H9 (cell line): Measurements from ENCODE around the gene ASB8. TPM values are rescaled to one million over a fixed set of nuclear protein-coding genes. Genes with fewer than 3 reads are reported as not detected.

Experiments
- DNase-seq: peaks from one replicate; pipeline ENCODE4 v3.0.0-alpha.2; 2017
- H2AFZ ChIP-seq: one replicate; pipeline ENCODE4 v1.6.1; 2013; ENCODE audit warnings: mild to moderate bottlenecking, low read length, control low read depth, moderate library complexity
- H2AK5ac ChIP-seq: 2 replicates; pipeline ENCODE4 v1.6.1; 2013; ENCODE audit warnings: low read length, control low read depth, mixed read lengths; ENCODE audit not compliant: insufficient read length
- H2BK120ac ChIP-seq: one replicate; pipeline ENCODE4 v1.6.1; 2013; ENCODE audit warnings: low read depth, mild to moderate bottlenecking, low read length, control low read depth, inconsistent platforms; ENCODE audit not compliant: poor library complexity, severe bottlenecking
- H2BK12ac ChIP-seq: 2 replicates; pipeline ENCODE4 v1.6.1; 2013; ENCODE audit warnings: low read length, control low read depth, mixed read lengths, low read depth; ENCODE audit not compliant: insufficient read length
- H2BK15ac ChIP-seq: 2 replicates; pipeline ENCODE4 v1.6.1; 2013; ENCODE audit warnings: low read depth, low read length, control low read depth
- H2BK20ac ChIP-seq: one replicate; pipeline ENCODE4 v1.6.1; 2013; ENCODE audit warnings: low read depth, mild to moderate bottlenecking, low read length, control low read depth, inconsistent platforms; ENCODE audit not compliant: poor library complexity, severe bottlenecking
- H2BK5ac ChIP-seq: 2 replicates; pipeline ENCODE4 v1.6.1; 2013; ENCODE audit warnings: low read length, control low read depth, mixed read lengths; ENCODE audit not compliant: insufficient read length
- H3K14ac ChIP-seq: 2 replicates; pipeline ENCODE4 v1.6.1; 2013; ENCODE audit warnings: low read length, control low read depth; ENCODE audit not compliant: insufficient read depth
- H3K18ac ChIP-seq: 2 replicates; pipeline ENCODE4 v1.6.1; 2013; ENCODE audit warnings: low read depth, mild to moderate bottlenecking, mixed read lengths, low read length, control low read depth; ENCODE audit not compliant: insufficient read length
- H3K23ac ChIP-seq: 2 replicates; pipeline ENCODE4 v1.6.1; 2013; ENCODE audit warnings: low read length, control low read depth, mixed read lengths, low read depth; ENCODE audit not compliant: insufficient read length
- H3K23me2 ChIP-seq: 2 replicates; pipeline ENCODE4 v1.6.1; 2013; ENCODE audit warnings: low read depth, mild to moderate bottlenecking, mixed read lengths, low read length, control low read depth; ENCODE audit not compliant: insufficient read length, poor library complexity, severe bottlenecking
- H3K27ac ChIP-seq: 2 replicates; pipeline ENCODE4 v1.5.1; 2013; ENCODE audit warnings: low read length, control low read depth, mixed read lengths, low read depth; ENCODE audit not compliant: insufficient read length
- H3K27me3 ChIP-seq: 2 replicates; pipeline ENCODE4 v1.6.1; 2013; ENCODE audit warnings: low read length, control low read depth, inconsistent platforms; ENCODE audit not compliant: insufficient read depth
- H3K4ac ChIP-seq: 2 replicates; pipeline ENCODE4 v1.6.1; 2013; ENCODE audit warnings: low read depth, mild to moderate bottlenecking, control low read depth, inconsistent platforms, low read length, moderate library complexity
- H3K4me1 ChIP-seq: 2 replicates; pipeline ENCODE4 v1.6.1; 2013; ENCODE audit warnings: low read length, control low read depth, inconsistent platforms; ENCODE audit not compliant: insufficient read depth
- H3K4me2 ChIP-seq: 2 replicates; pipeline ENCODE4 v1.6.1; 2013; ENCODE audit warnings: low read length, control low read depth, mixed read lengths; ENCODE audit not compliant: insufficient read length, insufficient read depth
- H3K56ac ChIP-seq: 2 replicates; pipeline ENCODE4 v1.6.1; 2013; ENCODE audit warnings: low read depth, mild to moderate bottlenecking, mixed read lengths, low read length, control low read depth; ENCODE audit not compliant: insufficient read length
- H3K79me1 ChIP-seq: 2 replicates; pipeline ENCODE4 v1.6.1; 2013; ENCODE audit warnings: low read depth, mild to moderate bottlenecking, moderate library complexity, low read length, control low read depth, inconsistent platforms; ENCODE audit not compliant: insufficient read depth, poor library complexity, severe bottlenecking
- H3K79me2 ChIP-seq: 2 replicates; pipeline ENCODE4 v1.6.1; 2013; ENCODE audit warnings: low read length, control low read depth, inconsistent platforms; ENCODE audit not compliant: insufficient read depth
- H3K9ac ChIP-seq: 2 replicates; pipeline ENCODE4 v1.6.1; 2013; ENCODE audit warnings: low read length, control low read depth, mixed read lengths; ENCODE audit not compliant: insufficient read length; ENCODE audit errors: extremely low read depth
- H3K9me3 ChIP-seq: one replicate; pipeline ENCODE4 v1.6.1; 2013; ENCODE audit warnings: low read depth, low read length, inconsistent platforms; ENCODE audit not compliant: control insufficient read depth
- H3T11ph ChIP-seq: one replicate; pipeline ENCODE4 v1.6.1; 2013; ENCODE audit warnings: mild to moderate bottlenecking, low read length, control low read depth, inconsistent platforms
- H4K20me1 ChIP-seq: one replicate; pipeline ENCODE4 v1.6.1; 2013; ENCODE audit not compliant: control insufficient read depth, insufficient read length, insufficient read depth
- H4K5ac ChIP-seq: 2 replicates; pipeline ENCODE4 v1.6.1; 2013; ENCODE audit warnings: low read depth, mild to moderate bottlenecking, mixed read lengths, low read length, control low read depth; ENCODE audit not compliant: insufficient read length
- H4K8ac ChIP-seq: replicated peaks from 2 replicates; pipeline ENCODE4 v1.6.1; 2013; ENCODE audit warnings: low read length, control low read depth, mixed read lengths, low read depth; ENCODE audit not compliant: insufficient read length
- H4K91ac ChIP-seq: 2 replicates; pipeline ENCODE4 v1.6.1; 2013; ENCODE audit warnings: low read depth, mild to moderate bottlenecking, moderate library complexity, mixed read lengths, low read length, control low read depth; ENCODE audit not compliant: insufficient read length
- H3K27ac Mint-ChIP-seq, 3 experiments: 2 replicates in 2 of 3; 3 replicates in 1 of 3; pipeline ENCODE4 v1.8.0; 2020 to 2021; ENCODE audit warnings: mixed read lengths in 3 of 3, mild to moderate bottlenecking in 1 of 3, moderate library complexity in 1 of 3
- H3K27me3 Mint-ChIP-seq: 2 replicates; pipeline ENCODE4 v1.8.0; 2021; ENCODE audit warnings: low read depth, mild to moderate bottlenecking, moderate library complexity, mixed read lengths
- H3K36me3 Mint-ChIP-seq, 3 experiments: 2 replicates in 2 of 3; 3 replicates in 1 of 3; pipeline ENCODE4 v1.8.0; 2020 to 2021; ENCODE audit warnings: low read depth in 3 of 3, mixed read lengths in 3 of 3; ENCODE audit not compliant: insufficient read depth in 1 of 3
- H3K4me1 Mint-ChIP-seq, 2 experiments: 2 replicates each; pipeline ENCODE4 v1.8.0; 2020; ENCODE audit warnings: mixed read lengths in 2 of 2
- H3K4me3 Mint-ChIP-seq, 2 experiments: 2 replicates in 1 of 2; 3 replicates in 1 of 2; pipeline ENCODE4 v1.8.0; 2020 to 2021; ENCODE audit warnings: mild to moderate bottlenecking in 2 of 2, mixed read lengths in 2 of 2, moderate library complexity in 1 of 2
- H3K9me3 Mint-ChIP-seq, 2 experiments: 2 replicates in 1 of 2; 3 replicates in 1 of 2; pipeline ENCODE4 v1.8.0; 2020; ENCODE audit warnings: mild to moderate bottlenecking in 2 of 2, mixed read lengths in 2 of 2, moderate library complexity in 1 of 2
- CTCF ChIP-seq: fragments of 200-600 bp; sonication (generic); conservative IDR thresholded peaks from 3 replicates; pipeline ENCODE4 v1.8.0; 2021; ENCODE audit warnings: antibody characterized with exemption, mild to moderate bottlenecking
- WGBS: extraction: QIAGEN DNeasy Blood & Tissue Kit; methylation state at CpG from one replicate; pipeline ENCODE4 v1.1.7; 2013; ENCODE audit warnings: missing lambda C conversion rate, low lambda C conversion rate, mixed read lengths; ENCODE audit not compliant: insufficient read length; ENCODE audit errors: extremely low coverage; 5-methylcytosine and 5-hydroxymethylcytosine counted together
- total RNA-seq: library from RNA; stranded (reverse); gene quantifications from 2 replicates; pipeline ENCODE4 v1.2.1, GENCODE V29; 2021

ASB8 gene
- total RNA-seq, 1 experiment from 2014 or later, result 10.9 TPM

- H2BK15ac ChIP-seq, result no peak overlapping the region
- no peaks in the 10 kb centered on the region for H3K23me2 ChIP-seq
- no peak overlapping the region for H3T11ph ChIP-seq
- Mint-ChIP-seq H3K9me3 (no peaks in the 10 kb centered on the region), H3K27ac (no peak overlapping the region), H3K4me3 (no peak overlapping the region), H3K36me3 (no peaks in the 10 kb centered on the region), H3K4me1 (no peaks in the 10 kb centered on the region), H3K27me3 (peaks cover 24% of the 10 kb centered on the region)
- no peak overlapping the region for H2BK5ac ChIP-seq
- H4K20me1 ChIP-seq, result peaks cover 2% of the 10 kb centered on the region
- H3K23ac ChIP-seq, result no peak overlapping the region
- TF ChIP-seq CTCF, result no peak
- no peak overlapping the region for H4K91ac ChIP-seq
- no peak overlapping the region for H2BK12ac ChIP-seq
- WGBS, result no CpG with 5 or more reads among the region's 2 CpGs
- no peak overlapping the region for H2BK120ac ChIP-seq
- H3K27ac ChIP-seq, result no peak overlapping the region
- no peak overlapping the region for H2AFZ ChIP-seq
- no peaks in the 10 kb centered on the region for H3K9me3 ChIP-seq
- H3K4ac ChIP-seq, result no peak overlapping the region
- no peak overlapping the region for H3K18ac ChIP-seq
- no peaks in the 10 kb centered on the region for H3K4me1 ChIP-seq
- H3K14ac ChIP-seq, result no peak overlapping the region
- no peaks in the 10 kb centered on the region for H3K79me2 ChIP-seq
- no peak overlapping the region for H2AK5ac ChIP-seq
- H3K56ac ChIP-seq, result no peak overlapping the region
- H3K9ac ChIP-seq, result no peak overlapping the region
- H3K79me1 ChIP-seq, result no peaks in the 10 kb centered on the region
- H4K8ac ChIP-seq, result no peak overlapping the region
- H3K27me3 ChIP-seq, result no peaks in the 10 kb centered on the region
- no peak overlapping the region for H4K5ac ChIP-seq
- DNase-seq, result no peak
- H3K4me2 ChIP-seq, result no peak overlapping the region
- no peak overlapping the region for H2BK20ac ChIP-seq
These were observed 7.1 kb upstream of the ASB8 start for GRCh38 chr12:48164451-48164850.
